HG02759 (cell line): ENCODE results near the gene CACNA1D.

Source experiments
- ATAC-seq: cut with Tn5 transposase; IDR thresholded peaks from one replicate; pipeline ENCODE4 v1.9.1; 2021; ENCODE audit warnings: mild to moderate bottlenecking, moderate library complexity; ENCODE audit not compliant: unreplicated experiment

The CACNA1D gene

GRCh38 chr3:53775018-53775417, 280.6 kb downstream of the CACNA1D start:
- no peak for ATAC-seq

- no peak for ATAC-seq
These were observed 281.4 kb downstream of the CACNA1D start for GRCh38 chr3:53775834-53776251.

- no peak for ATAC-seq
These were observed 282.2 kb downstream of the CACNA1D start for GRCh38 chr3:53776494-53777101.

- ATAC-seq: no peak
These were observed 283.1 kb downstream of the CACNA1D start for GRCh38 chr3:53777468-53777867.

- ATAC-seq: no peak
These were observed 283.7 kb downstream of the CACNA1D start for GRCh38 chr3:53778153-53778552.

GRCh38 chr3:53780171-53780570, 285.8 kb downstream of the CACNA1D start:
- ATAC-seq: no peak

GRCh38 chr3:53780806-53781205, 286.4 kb downstream of the CACNA1D start:
- ATAC-seq: no peak

- no peak for ATAC-seq
These were observed 292.6 kb downstream of the CACNA1D start for GRCh38 chr3:53787016-53787415.

- ATAC-seq: no peak
These were observed 293.6 kb downstream of the CACNA1D start for GRCh38 chr3:53788038-53788437.

- ATAC-seq: no peak
These were observed 295.0 kb downstream of the CACNA1D start for GRCh38 chr3:53789459-53789858.

GRCh38 chr3:53790470-53790869, 296.1 kb downstream of the CACNA1D start:
- no peak for ATAC-seq

GRCh38 chr3:53791317-53791716, 296.9 kb downstream of the CACNA1D start:
- no peak for ATAC-seq

- ATAC-seq: no peak
These were observed 298.5 kb downstream of the CACNA1D start for GRCh38 chr3:53792866-53793265.

- no peak for ATAC-seq
These were observed 300.2 kb downstream of the CACNA1D start for GRCh38 chr3:53794597-53794996.

GRCh38 chr3:53795176-53795575, 300.8 kb downstream of the CACNA1D start:
- ATAC-seq: no peak

GRCh38 chr3:53795789-53796560, 301.6 kb downstream of the CACNA1D start:
- no peak for ATAC-seq

- ATAC-seq: no peak
These were observed 303.7 kb downstream of the CACNA1D start for GRCh38 chr3:53798144-53798543.

GRCh38 chr3:53799338-53799865, 305.0 kb downstream of the CACNA1D start:
- no peak for ATAC-seq

- no peak for ATAC-seq
These were observed 305.9 kb downstream of the CACNA1D start for GRCh38 chr3:53800041-53800906.

- no peak for ATAC-seq
These were observed 306.9 kb downstream of the CACNA1D start for GRCh38 chr3:53801319-53801718.

GRCh38 chr3:53802256-53802880, 308.0 kb downstream of the CACNA1D start:
- no peak for ATAC-seq
